ENCODE measurements around the gene STK4.

DNA sequence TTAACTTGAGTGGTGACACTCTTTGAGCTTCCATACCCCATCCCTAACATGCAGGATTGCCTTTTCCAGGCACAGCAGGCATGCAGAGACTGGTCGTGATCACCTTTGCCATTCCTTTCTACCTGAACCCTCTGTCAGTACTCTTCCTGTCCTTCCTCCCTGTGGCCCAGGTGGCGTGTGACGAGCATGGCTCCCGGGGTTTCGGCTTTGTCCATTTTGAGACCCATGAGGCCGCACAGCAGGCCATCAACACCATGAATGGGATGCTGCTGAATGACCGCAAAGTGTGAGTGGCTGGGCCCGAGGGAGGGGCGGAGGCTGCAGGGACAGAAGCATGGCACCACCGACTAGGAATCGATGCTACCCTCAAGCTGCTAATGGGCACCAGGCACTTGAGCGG lies 49.7 kb upstream of the STK4 start:
- TF ChIP-seq RFX5 (IDR thresholded peaks at IDR 0.05; ENCODE audit: low read depth, low read length) (no peak), POLR2A (IDR thresholded peaks at IDR 0.05; ENCODE audit: low read depth, low read length) (no peak), NFE2L2 (IDR thresholded peaks at IDR 0.05; ENCODE audit: low read depth, low read length) (no peak), SMC3 (IDR thresholded peaks at IDR 0.05; ENCODE audit: low read depth, low read length) (no peak), FOS (IDR thresholded peaks at IDR 0.05; ENCODE audit: low read depth, low read length) (no peak), CEBPB (IDR thresholded peaks at IDR 0.05; ENCODE audit: low read depth, low read length) (no peak), RCOR1 (IDR thresholded peaks at IDR 0.05; ENCODE audit: insufficient replicate concordance, low read length) (no peak), USF2 (IDR thresholded peaks at IDR 0.05; ENCODE audit: low read depth, low read length) (no peak), MXI1 (IDR thresholded peaks at IDR 0.05; ENCODE audit: borderline replicate concordance, low read depth, low read length) (no peak)
- TF ChIP-seq, protein P1, sequence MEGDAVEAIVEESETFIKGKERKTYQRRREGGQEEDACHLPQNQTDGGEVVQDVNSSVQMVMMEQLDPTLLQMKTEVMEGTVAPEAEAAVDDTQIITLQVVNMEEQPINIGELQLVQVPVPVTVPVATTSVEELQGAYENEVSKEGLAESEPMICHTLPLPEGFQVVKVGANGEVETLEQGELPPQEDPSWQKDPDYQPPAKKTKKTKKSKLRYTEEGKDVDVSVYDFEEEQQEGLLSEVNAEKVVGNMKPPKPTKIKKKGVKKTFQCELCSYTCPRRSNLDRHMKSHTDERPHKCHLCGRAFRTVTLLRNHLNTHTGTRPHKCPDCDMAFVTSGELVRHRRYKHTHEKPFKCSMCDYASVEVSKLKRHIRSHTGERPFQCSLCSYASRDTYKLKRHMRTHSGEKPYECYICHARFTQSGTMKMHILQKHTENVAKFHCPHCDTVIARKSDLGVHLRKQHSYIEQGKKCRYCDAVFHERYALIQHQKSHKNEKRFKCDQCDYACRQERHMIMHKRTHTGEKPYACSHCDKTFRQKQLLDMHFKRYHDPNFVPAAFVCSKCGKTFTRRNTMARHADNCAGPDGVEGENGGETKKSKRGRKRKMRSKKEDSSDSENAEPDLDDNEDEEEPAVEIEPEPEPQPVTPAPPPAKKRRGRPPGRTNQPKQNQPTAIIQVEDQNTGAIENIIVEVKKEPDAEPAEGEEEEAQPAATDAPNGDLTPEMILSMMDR (conservative IDR thresholded peaks at IDR 0.05; ENCODE audit: low read depth, low read length) = no peak
